SK-N-MC (cell line): ENCODE measurements around the gene PLK5.
A peak's percentile ranks its signal among the peaks of the same experiment; 100 is the strongest.

ENCODE experiments used
- EZH2 ChIP-seq: fragments of 200-600 bp; sonication (generic); IDR thresholded peaks from one replicate; pipeline ENCODE4 v1.6.1; 2017; ENCODE audit warnings: antibody characterized with exemption
- FOXP2 ChIP-seq: optimal IDR thresholded peaks from 2 replicates; pipeline ENCODE3; 2011; ENCODE audit warnings: mild to moderate bottlenecking, moderate library complexity; ENCODE audit not compliant: insufficient read depth; ENCODE audit errors: extremely low read length, control extremely low read depth
- POLR2AphosphoS5 ChIP-seq: IDR thresholded peaks from 2 replicates; pipeline ENCODE4 v1.6.1; 2012; ENCODE audit warnings: mild to moderate bottlenecking, low read depth, low read length, borderline replicate concordance

DNA sequence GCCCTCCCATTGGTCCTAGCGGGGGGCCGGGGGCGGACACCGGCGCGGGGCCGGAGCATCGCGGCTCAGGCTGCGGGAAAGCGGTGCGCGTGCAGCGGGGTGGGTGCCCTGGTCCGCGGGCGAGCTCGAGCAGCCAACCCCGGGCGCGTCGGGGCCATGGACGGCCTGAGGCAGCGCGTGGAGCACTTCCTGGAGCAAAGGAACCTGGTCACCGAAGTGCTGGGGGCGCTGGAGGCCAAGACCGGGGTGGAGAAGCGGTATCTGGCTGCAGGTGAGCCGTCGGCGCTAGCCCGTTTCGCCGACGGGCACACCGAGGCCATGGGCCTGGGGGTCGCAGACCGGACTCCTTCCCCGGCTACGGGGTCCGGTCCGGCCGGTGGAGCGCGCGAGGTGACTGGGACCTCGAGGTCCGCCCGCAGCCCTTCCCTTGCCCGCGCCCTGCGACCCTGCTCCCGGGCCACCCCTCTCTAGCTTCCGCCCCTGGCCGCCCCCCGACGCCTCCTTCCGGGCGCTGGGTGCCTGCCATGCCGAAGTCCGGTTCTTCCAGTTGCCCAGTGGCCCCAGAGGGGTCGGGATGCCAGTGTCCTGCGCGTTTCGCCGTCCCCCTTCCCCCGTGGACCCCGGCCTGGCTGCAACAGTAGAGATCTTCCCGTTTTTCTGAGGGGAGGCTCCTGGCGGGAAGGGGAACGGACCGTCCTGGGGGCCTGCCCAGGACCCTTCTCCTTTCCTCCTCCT is 32.6 kb upstream of the PLK5 start, which contains the start of gene REEP6:
- TF ChIP-seq POLR2AphosphoS5 (peak; percentile 43; the same call in 1 of the 2 replicates), EZH2 (no peak), FOXP2 (no peak)
